Endothelial cell of umbilical vein (primary cell): Measurements from ENCODE around the gene DLEC1.

Experiments used
- EZH2 ChIP-seq: IDR thresholded peaks from 2 replicates; pipeline ENCODE4 v1.6.1; 2012; ENCODE audit warnings: borderline replicate concordance, low read depth, mild to moderate bottlenecking, moderate library complexity, low read length, inconsistent platforms; ENCODE audit not compliant: severe bottlenecking
- FOS ChIP-seq: IDR thresholded peaks from 2 replicates; pipeline ENCODE4 v1.6.1; 2011; ENCODE audit warnings: mild to moderate bottlenecking, low read length, moderate library complexity, borderline replicate concordance; ENCODE audit not compliant: insufficient read depth
- JUN ChIP-seq: IDR thresholded peaks from 2 replicates; pipeline ENCODE4 v1.6.1; 2011; ENCODE audit warnings: borderline replicate concordance, low read depth; ENCODE audit not compliant: insufficient read length, insufficient read depth
- MYC ChIP-seq: IDR thresholded peaks from one replicate; pipeline ENCODE4 v1.6.1; 2011; ENCODE audit warnings: mild to moderate bottlenecking, low read depth, low read length
- POLR2A ChIP-seq: IDR thresholded peaks from 2 replicates; pipeline ENCODE4 v1.6.1; 2012; ENCODE audit warnings: low read depth, mild to moderate bottlenecking, control low read depth, low read length
- TF ChIP-seq, protein P1 (sequence below), 2 donors: IDR thresholded peaks; 1 replicate in 1 of 2; 2 replicates in 1 of 2; pipeline ENCODE4 v1.5.1; 2011; ENCODE audit warnings: low read length in 2 of 2, mild to moderate bottlenecking in 2 of 2, moderate library complexity in 2 of 2, control low read depth in 1 of 2, inconsistent platforms in 1 of 2, low read depth in 1 of 2; ENCODE audit not compliant: insufficient read depth in 1 of 2; ENCODE audit errors: extremely low read depth in 1 of 2

DNA sequence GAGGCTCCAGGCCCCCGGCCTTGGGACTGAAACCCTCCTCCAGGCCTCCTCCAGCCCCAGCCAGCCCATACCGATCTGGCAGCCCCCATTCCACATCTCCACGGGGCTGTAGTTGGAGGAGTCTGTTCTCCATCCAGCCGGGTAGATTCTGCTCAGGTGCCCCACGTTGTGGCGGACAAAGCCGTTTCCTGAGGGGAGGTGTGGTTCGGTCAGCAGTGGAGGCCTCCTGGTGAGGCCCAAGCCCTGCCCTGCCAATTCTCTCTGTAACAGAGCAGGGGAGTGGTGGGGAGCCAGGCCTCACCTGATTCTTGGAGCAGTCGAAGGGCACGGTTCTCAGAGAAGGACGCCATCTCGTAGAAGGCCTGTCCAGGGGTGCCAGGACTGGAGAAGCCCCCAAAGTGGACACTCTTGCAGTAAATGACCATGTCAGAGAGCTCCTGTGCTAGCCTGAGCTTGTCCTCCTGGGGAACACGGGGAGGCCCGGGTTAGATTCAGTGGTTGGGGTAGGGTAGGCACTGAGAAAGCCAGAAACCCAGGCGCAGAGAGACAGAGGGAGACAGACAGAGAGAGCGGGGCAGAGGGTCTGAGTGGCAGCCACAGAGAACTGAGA lies 29.9 kb upstream of the DLEC1 start:
- TF ChIP-seq FOS (no peak), JUN (no peak), MYC (no peak), EZH2 (no peak), POLR2A (no peak)
- TF ChIP-seq, protein P1, sequence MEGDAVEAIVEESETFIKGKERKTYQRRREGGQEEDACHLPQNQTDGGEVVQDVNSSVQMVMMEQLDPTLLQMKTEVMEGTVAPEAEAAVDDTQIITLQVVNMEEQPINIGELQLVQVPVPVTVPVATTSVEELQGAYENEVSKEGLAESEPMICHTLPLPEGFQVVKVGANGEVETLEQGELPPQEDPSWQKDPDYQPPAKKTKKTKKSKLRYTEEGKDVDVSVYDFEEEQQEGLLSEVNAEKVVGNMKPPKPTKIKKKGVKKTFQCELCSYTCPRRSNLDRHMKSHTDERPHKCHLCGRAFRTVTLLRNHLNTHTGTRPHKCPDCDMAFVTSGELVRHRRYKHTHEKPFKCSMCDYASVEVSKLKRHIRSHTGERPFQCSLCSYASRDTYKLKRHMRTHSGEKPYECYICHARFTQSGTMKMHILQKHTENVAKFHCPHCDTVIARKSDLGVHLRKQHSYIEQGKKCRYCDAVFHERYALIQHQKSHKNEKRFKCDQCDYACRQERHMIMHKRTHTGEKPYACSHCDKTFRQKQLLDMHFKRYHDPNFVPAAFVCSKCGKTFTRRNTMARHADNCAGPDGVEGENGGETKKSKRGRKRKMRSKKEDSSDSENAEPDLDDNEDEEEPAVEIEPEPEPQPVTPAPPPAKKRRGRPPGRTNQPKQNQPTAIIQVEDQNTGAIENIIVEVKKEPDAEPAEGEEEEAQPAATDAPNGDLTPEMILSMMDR (IDR thresholded peaks at IDR 0.05; ENCODE audit: extremely low read depth in 1 of 2, insufficient read depth in 1 of 2, low read depth in 1 of 2, low read length in 2 of 2), result no peak
